ENCODE data around the gene CRABP1. TPM values are rescaled to one million over a fixed set of nuclear protein-coding genes. Genes with fewer than 3 reads are reported as not detected.

The CRABP1 gene
- total RNA-seq, 2 donors from 2014 or later = 103 TPM

DNA sequence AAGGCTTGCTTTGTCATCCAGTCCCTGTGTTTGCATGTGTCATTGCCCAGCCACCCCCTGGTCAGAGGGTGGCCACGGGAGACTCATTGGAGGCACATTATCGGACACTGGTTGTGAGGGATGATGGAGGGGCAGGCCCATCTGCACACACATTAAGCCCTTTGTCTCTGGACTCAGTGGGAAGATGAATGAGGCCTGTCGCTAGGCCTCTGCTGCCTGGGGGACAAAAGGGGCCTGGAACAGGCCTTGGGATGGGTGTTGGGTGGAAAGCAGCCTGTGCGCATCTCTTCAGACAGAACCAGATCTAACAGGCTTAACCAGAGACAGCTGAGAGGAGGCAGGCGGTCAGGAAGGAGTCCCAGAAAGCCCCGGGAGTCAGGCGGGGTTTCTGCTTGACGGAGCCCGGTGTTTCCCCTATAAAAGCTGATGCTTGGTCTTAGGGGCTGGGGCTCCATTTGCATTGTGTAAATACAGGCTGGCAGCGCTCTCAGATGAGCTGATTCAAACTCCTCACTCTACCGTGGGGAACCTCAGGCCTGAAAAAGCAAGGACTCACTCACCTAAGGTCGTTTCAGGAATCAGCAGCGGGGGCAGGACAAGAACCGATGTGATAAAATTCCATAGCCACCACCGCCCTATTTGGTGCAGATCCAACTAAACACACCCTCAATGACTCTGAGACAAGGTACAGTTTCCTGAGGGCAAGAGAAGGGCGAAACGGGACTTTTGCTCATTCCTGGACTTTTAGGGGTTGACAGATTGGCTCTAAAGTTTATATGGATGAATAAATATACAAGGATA lies 23.7 kb upstream of the CRABP1 start:
- no peaks in the 10 kb centered on the region for H3K9me3 ChIP-seq (ENCODE audit: control insufficient read depth, low read length)
- 56 to 66% methylated on average over 9 to 17 of the region's 17 CpGs for WGBS, 2 experiments (ENCODE audit: insufficient coverage in 1 of 2, insufficient read length in 1 of 2)
- no peaks in the 10 kb centered on the region for H3K4me1 ChIP-seq (ENCODE audit: control insufficient read depth, insufficient read depth, low read length)
- peaks cover 24% of the 10 kb centered on the region for H3K4me1 Mint-ChIP-seq
- H3K9me3 Mint-ChIP-seq = no peaks in the 10 kb centered on the region
- no peaks in the 10 kb centered on the region for H3K36me3 Mint-ChIP-seq (ENCODE audit: low read depth)
- H3K27me3 Mint-ChIP-seq (ENCODE audit: insufficient read depth) = no peaks in the 10 kb centered on the region
- H3K4me3 ChIP-seq (ENCODE audit: low read length) = no peak overlapping the region
- H3K27me3 ChIP-seq (ENCODE audit: control insufficient read depth, insufficient read depth, low read length, poor library complexity, severe bottlenecking) = no peaks in the 10 kb centered on the region
- H3K4me3 Mint-ChIP-seq = no peak overlapping the region
- DNase-seq = peak; percentile 76
- H3K36me3 ChIP-seq (ENCODE audit: control insufficient read depth, insufficient read depth, low read length) = no peaks in the 10 kb centered on the region
- no peak overlapping the region for H3K9ac ChIP-seq (ENCODE audit: extremely low read depth, low read length, poor library complexity, severe bottlenecking)
- TF ChIP-seq, protein P1, sequence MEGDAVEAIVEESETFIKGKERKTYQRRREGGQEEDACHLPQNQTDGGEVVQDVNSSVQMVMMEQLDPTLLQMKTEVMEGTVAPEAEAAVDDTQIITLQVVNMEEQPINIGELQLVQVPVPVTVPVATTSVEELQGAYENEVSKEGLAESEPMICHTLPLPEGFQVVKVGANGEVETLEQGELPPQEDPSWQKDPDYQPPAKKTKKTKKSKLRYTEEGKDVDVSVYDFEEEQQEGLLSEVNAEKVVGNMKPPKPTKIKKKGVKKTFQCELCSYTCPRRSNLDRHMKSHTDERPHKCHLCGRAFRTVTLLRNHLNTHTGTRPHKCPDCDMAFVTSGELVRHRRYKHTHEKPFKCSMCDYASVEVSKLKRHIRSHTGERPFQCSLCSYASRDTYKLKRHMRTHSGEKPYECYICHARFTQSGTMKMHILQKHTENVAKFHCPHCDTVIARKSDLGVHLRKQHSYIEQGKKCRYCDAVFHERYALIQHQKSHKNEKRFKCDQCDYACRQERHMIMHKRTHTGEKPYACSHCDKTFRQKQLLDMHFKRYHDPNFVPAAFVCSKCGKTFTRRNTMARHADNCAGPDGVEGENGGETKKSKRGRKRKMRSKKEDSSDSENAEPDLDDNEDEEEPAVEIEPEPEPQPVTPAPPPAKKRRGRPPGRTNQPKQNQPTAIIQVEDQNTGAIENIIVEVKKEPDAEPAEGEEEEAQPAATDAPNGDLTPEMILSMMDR (conservative IDR thresholded peaks at IDR 0.05) = no peak
- peak overlapping the region; percentile 88 for H3K27ac Mint-ChIP-seq
- H3K27ac ChIP-seq (ENCODE audit: low read depth, low read length) = peak overlapping the region; percentile 97

DNA sequence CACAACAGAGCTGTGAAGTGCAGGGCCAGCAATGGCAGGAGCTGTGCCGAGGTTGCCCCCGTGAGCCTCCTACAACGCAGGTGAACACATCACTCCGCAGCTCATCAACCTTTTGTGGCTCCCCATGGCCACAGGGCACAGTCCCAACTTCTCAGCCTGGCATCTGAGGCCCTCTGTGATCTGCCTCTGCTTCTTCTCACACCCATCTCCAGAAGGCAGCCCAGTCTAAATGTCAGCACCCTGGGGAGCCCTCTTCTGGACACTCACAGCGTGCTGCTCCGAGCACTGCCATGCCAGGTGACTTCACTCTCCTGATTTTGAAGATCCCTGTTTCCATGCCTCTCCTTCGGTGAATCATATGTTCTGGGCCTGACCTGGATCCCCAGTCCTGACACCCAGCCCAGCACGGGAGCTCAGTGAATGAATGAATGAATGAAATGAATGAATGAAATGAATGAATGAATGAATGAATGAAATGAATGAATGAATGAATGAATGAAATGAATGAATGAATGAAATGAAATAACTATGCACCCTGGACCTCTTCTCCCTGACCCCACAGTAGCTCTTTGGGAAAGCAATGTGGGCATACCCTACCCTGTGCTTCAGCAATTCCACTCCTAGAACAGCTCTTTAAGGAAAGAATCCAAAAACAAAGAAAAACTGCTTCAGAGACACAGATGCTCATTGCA lies 22.9 kb upstream of the CRABP1 start:
- DNase-seq = peak; percentile 49
- TF ChIP-seq, protein P1 (conservative IDR thresholded peaks at IDR 0.05) = peak; percentile 29
- Histone ChIP-seq H3K4me3 (ENCODE audit: low read length) (no peak overlapping the region), H3K36me3 (ENCODE audit: control insufficient read depth, insufficient read depth, low read length) (no peaks in the 10 kb centered on the region), H3K4me1 (ENCODE audit: control insufficient read depth, insufficient read depth, low read length) (peaks cover 4% of the 10 kb centered on the region), H3K9ac (ENCODE audit: extremely low read depth, low read length, poor library complexity, severe bottlenecking) (no peak overlapping the region), H3K9me3 (ENCODE audit: control insufficient read depth, low read length) (no peaks in the 10 kb centered on the region), H3K27me3 (ENCODE audit: control insufficient read depth, insufficient read depth, low read length, poor library complexity, severe bottlenecking) (no peaks in the 10 kb centered on the region), H3K27ac (ENCODE audit: low read depth, low read length) (peak overlapping the region; percentile 97)
- Mint-ChIP-seq H3K27ac (peak overlapping the region; percentile 88), H3K9me3 (no peaks in the 10 kb centered on the region), H3K4me3 (no peak overlapping the region), H3K36me3 (ENCODE audit: low read depth) (no peaks in the 10 kb centered on the region), H3K4me1 (peaks cover 31% of the 10 kb centered on the region), H3K27me3 (ENCODE audit: insufficient read depth) (no peaks in the 10 kb centered on the region)
- WGBS, 2 experiments (ENCODE audit: insufficient coverage in 1 of 2, insufficient read length in 1 of 2) = 94 to 100% methylated on average over 4 to 8 of the region's 8 CpGs

DNA sequence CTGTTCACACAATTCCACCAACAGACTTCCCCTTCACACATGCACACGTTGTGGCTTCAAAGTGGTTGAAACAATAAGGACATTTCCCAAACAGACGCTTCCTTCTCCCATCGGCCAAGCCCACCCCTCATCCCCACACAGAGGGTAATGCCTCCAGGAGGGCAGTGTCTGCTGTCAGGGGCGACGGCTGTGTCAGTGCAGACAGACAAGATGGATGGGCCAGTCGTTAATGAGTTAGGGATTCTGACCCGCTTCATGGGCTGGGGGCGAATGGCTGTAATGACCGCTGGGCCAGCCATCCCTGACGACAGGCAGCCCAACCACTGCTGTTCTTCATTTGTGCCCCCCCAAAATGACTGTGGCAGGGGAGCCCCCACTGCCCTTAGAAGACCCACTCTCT lies 20.6 kb upstream of the CRABP1 start:
- no peaks in the 10 kb centered on the region for H3K9me3 ChIP-seq (ENCODE audit: control insufficient read depth, low read length)
- Mint-ChIP-seq H3K27ac (no peak overlapping the region), H3K27me3 (ENCODE audit: insufficient read depth) (no peaks in the 10 kb centered on the region), H3K4me3 (no peak overlapping the region), H3K9me3 (no peaks in the 10 kb centered on the region), H3K36me3 (ENCODE audit: low read depth) (no peaks in the 10 kb centered on the region), H3K4me1 (peaks cover 35% of the 10 kb centered on the region)
- DNase-seq = no peak
- H3K36me3 ChIP-seq (ENCODE audit: control insufficient read depth, insufficient read depth, low read length) = no peaks in the 10 kb centered on the region
- TF ChIP-seq, protein P1 (conservative IDR thresholded peaks at IDR 0.05) = no peak
- no peaks in the 10 kb centered on the region for H3K27me3 ChIP-seq (ENCODE audit: control insufficient read depth, insufficient read depth, low read length, poor library complexity, severe bottlenecking)
- no peak overlapping the region for H3K9ac ChIP-seq (ENCODE audit: extremely low read depth, low read length, poor library complexity, severe bottlenecking)
- H3K4me3 ChIP-seq (ENCODE audit: low read length) = no peak overlapping the region
- peaks cover 13% of the 10 kb centered on the region for H3K4me1 ChIP-seq (ENCODE audit: control insufficient read depth, insufficient read depth, low read length)
- peak overlapping the region; percentile 86 for H3K27ac ChIP-seq (ENCODE audit: low read depth, low read length)
- whole genome bisulfite sequencing, 2 experiments (ENCODE audit: insufficient coverage in 1 of 2, insufficient read length in 1 of 2) = 60 to 87% methylated on average over 2 to 10 of the region's 10 CpGs
